Panc1 (cell line): ENCODE data around the gene ST7L.

Experiments
- POLR2AphosphoS5 ChIP-seq: IDR thresholded peaks from 2 replicates; pipeline ENCODE4 v1.6.1; 2012; ENCODE audit warnings: mild to moderate bottlenecking, low read depth, low read length, moderate library complexity
- TCF7L2 ChIP-seq: IDR thresholded peaks from 2 replicates; pipeline ENCODE4 v1.6.1; 2011; ENCODE audit warnings: mild to moderate bottlenecking, low read depth, low read length, inconsistent platforms
- TF ChIP-seq, protein P1 (sequence below): fragments of 450-650 bp; IDR thresholded peaks from 2 replicates; pipeline ENCODE4 v1.5.1; 2017; ENCODE audit warnings: mild to moderate bottlenecking

DNA sequence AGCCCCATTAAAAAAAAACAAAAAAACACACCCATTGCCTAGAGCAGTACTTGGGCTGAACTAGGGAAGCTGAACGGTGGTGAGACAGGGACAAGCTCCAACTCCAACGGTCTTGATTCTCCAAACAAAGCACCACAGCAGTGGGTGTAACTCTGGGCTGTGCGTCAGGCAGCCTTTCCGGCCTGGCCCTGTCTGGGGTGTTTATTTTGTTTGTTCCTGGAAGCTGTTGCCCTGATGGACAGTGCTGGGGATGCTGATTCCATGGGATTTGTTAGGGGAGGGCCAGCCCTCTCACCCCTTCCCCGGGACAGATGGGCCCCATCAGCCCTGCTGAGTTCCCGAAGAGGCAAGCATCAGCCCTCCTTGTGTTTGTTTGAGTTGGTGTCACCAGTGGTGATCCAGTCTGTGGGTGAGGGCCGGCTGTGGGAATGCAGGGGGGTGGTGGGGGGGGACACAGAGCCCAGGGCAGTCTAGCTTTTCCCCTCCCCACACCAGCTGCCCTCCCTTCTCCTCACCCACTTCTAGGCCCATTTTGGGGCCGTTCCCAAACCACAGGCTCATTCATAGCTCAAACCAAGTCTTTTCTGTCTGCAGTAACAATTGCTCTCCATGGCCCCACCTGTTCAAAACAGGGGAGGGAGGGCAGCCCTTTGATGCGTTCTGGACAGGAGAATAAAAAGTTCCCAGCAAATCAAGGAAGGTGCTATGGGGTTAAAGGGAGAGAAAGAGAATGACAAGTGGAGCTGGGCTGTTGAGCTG lies 105.7 kb downstream of the ST7L start:
- TF ChIP-seq, protein P1, sequence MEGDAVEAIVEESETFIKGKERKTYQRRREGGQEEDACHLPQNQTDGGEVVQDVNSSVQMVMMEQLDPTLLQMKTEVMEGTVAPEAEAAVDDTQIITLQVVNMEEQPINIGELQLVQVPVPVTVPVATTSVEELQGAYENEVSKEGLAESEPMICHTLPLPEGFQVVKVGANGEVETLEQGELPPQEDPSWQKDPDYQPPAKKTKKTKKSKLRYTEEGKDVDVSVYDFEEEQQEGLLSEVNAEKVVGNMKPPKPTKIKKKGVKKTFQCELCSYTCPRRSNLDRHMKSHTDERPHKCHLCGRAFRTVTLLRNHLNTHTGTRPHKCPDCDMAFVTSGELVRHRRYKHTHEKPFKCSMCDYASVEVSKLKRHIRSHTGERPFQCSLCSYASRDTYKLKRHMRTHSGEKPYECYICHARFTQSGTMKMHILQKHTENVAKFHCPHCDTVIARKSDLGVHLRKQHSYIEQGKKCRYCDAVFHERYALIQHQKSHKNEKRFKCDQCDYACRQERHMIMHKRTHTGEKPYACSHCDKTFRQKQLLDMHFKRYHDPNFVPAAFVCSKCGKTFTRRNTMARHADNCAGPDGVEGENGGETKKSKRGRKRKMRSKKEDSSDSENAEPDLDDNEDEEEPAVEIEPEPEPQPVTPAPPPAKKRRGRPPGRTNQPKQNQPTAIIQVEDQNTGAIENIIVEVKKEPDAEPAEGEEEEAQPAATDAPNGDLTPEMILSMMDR = no peak
- no peak for TF ChIP-seq POLR2AphosphoS5
- TF ChIP-seq TCF7L2 = no peak
